GM23338 (cell line): ENCODE data around the gene OVOL3. TPM values are rescaled to one million over a fixed set of nuclear protein-coding genes. Genes with fewer than 3 reads are reported as not detected.

Experiments used
- ATAC-seq: fragments of 200-7000 bp; cut with Tn5 transposase; 3 replicates; pipeline ENCODE4 v1.9.1; 2020
- DNase-seq: peaks from one replicate; pipeline ENCODE4 v3.0.0-alpha.2; 2015; ENCODE audit warnings: low spot score
- H2AFZ ChIP-seq: fragments of 200-600 bp; sonication (generic); 2 replicates; pipeline ENCODE4 v1.8.0; 2016; ENCODE audit warnings: antibody characterized with exemption, mild to moderate bottlenecking, moderate library complexity
- H3F3A ChIP-seq: fragments of 200-600 bp; sonication (generic); replicated peaks from 2 replicates; pipeline ENCODE4 v1.8.0; 2017; ENCODE audit warnings: antibody characterized with exemption, mixed run types, low read depth
- H3K27ac ChIP-seq: fragments of 200-600 bp; sonication (generic); 2 replicates; pipeline ENCODE4 v1.6.1; 2016; ENCODE audit warnings: low read depth
- H3K27me3 ChIP-seq: fragments of 200-600 bp; sonication (generic); 2 replicates; pipeline ENCODE4 v1.8.0; 2016; ENCODE audit warnings: mild to moderate bottlenecking, mixed run types, moderate library complexity; ENCODE audit not compliant: insufficient read depth
- H3K36me3 ChIP-seq: fragments of 200-600 bp; sonication (generic); 2 replicates; pipeline ENCODE4 v1.8.0; 2016; ENCODE audit warnings: mild to moderate bottlenecking; ENCODE audit not compliant: insufficient read depth
- H3K4me1 ChIP-seq: fragments of 200-600 bp; sonication (generic); 2 replicates; pipeline ENCODE4 v1.8.0; 2016; ENCODE audit warnings: mild to moderate bottlenecking, moderate library complexity; ENCODE audit not compliant: insufficient read depth
- H3K4me2 ChIP-seq: fragments of 200-600 bp; sonication (generic); 2 replicates; pipeline ENCODE4 v1.7.1; 2017; ENCODE audit warnings: mixed run types
- H3K4me3 ChIP-seq: fragments of 200-600 bp; sonication (generic); 2 replicates; pipeline ENCODE4 v1.6.1; 2016; ENCODE audit warnings: mixed run types
- H3K79me2 ChIP-seq: fragments of 200-600 bp; sonication (generic); replicated peaks from 2 replicates; pipeline ENCODE4 v1.8.0; 2017; ENCODE audit warnings: mild to moderate bottlenecking; ENCODE audit not compliant: insufficient read depth
- H3K9me2 ChIP-seq: fragments of 200-600 bp; sonication (generic); 2 replicates; pipeline ENCODE4 v1.8.0; 2017; ENCODE audit not compliant: insufficient read depth
- H4K20me1 ChIP-seq: fragments of 200-600 bp; sonication (generic); replicated peaks from 2 replicates; pipeline ENCODE4 v1.8.0; 2017; ENCODE audit warnings: mild to moderate bottlenecking; ENCODE audit not compliant: insufficient read depth
- H3K27ac Mint-ChIP-seq: 2 replicates; pipeline ENCODE4 v1.8.0; 2020; ENCODE audit warnings: inconsistent platforms, mild to moderate bottlenecking, moderate library complexity, mixed read lengths
- H3K27me3 Mint-ChIP-seq: 3 replicates; pipeline ENCODE4 v1.8.0; 2022; ENCODE audit warnings: low read depth, mild to moderate bottlenecking, moderate library complexity, mixed read lengths, inconsistent platforms; ENCODE audit not compliant: insufficient read depth, poor library complexity
- H3K36me3 Mint-ChIP-seq: 3 replicates; pipeline ENCODE4 v1.8.0; 2021; ENCODE audit warnings: low read depth, mild to moderate bottlenecking, inconsistent platforms, moderate library complexity, mixed read lengths
- H3K4me1 Mint-ChIP-seq: 3 replicates; pipeline ENCODE4 v1.8.0; 2020; ENCODE audit warnings: mild to moderate bottlenecking, inconsistent platforms, mixed read lengths
- H3K4me3 Mint-ChIP-seq: 3 replicates; pipeline ENCODE4 v1.8.0; 2021; ENCODE audit warnings: moderate library complexity, mild to moderate bottlenecking, inconsistent platforms, mixed read lengths
- H3K9me3 Mint-ChIP-seq: 3 replicates; pipeline ENCODE4 v1.8.0; 2020; ENCODE audit warnings: moderate library complexity, mild to moderate bottlenecking, inconsistent platforms, mixed read lengths
- ETS1 ChIP-seq: IDR thresholded peaks from 2 replicates; pipeline ENCODE4 v1.6.1; 2016; ENCODE audit warnings: antibody characterized with exemption
- EZH2phosphoT487 ChIP-seq: fragments of 200-600 bp; sonication (generic); IDR thresholded peaks from one replicate; pipeline ENCODE4 v1.8.1; 2018; ENCODE audit warnings: antibody characterized with exemption; ENCODE audit not compliant: unreplicated experiment
- NANOG ChIP-seq: IDR thresholded peaks from 2 replicates; pipeline ENCODE4 v1.6.1; 2016; ENCODE audit warnings: antibody characterized with exemption, borderline replicate concordance
- REST ChIP-seq: IDR thresholded peaks from one replicate; pipeline ENCODE4 v1.6.1; 2018; ENCODE audit warnings: antibody characterized with exemption; ENCODE audit not compliant: unreplicated experiment
- STAT1 ChIP-seq: IDR thresholded peaks from one replicate; pipeline ENCODE4 v1.6.1; 2016; ENCODE audit warnings: antibody characterized with exemption; ENCODE audit not compliant: unreplicated experiment
- ZNF114 ChIP-seq: fragments of 250-450 bp; sonication (Bioruptor Pico); IDR thresholded peaks from 2 replicates; pipeline ENCODE4 v1.5.0; 2020; ENCODE audit warnings: mild to moderate bottlenecking, moderate library complexity
- ZNF331 ChIP-seq: fragments of 250-450 bp; sonication (Bioruptor Pico); IDR thresholded peaks from 2 replicates; pipeline ENCODE4 v1.5.0; 2020; ENCODE audit warnings: low read depth, mild to moderate bottlenecking, moderate library complexity
- ZNF462 ChIP-seq: fragments of 250-450 bp; sonication (Bioruptor Pico); IDR thresholded peaks from 2 replicates; pipeline ENCODE4 v1.5.0; 2020; ENCODE audit warnings: mild to moderate bottlenecking, moderate library complexity
- polyA plus RNA-seq: library from polyadenylated mRNA; unstranded; fragments of >200 nt; fragmentation: Nextera tagmentation; extraction: Ambion mirVana; gene quantifications from 2 replicates; pipeline ENCODE4 v1.2.1, GENCODE V29; 2016
- total RNA-seq: library from RNA; depleted of rRNA; stranded (reverse); fragments of >200 nt; shearing (Covaris generic); gene quantifications from 2 replicates; pipeline ENCODE4 v1.2.3, GENCODE V29; 2014

The OVOL3 gene
- total and polyA plus RNA-seq, 2 experiments from 2014 or later = not detected

DNA sequence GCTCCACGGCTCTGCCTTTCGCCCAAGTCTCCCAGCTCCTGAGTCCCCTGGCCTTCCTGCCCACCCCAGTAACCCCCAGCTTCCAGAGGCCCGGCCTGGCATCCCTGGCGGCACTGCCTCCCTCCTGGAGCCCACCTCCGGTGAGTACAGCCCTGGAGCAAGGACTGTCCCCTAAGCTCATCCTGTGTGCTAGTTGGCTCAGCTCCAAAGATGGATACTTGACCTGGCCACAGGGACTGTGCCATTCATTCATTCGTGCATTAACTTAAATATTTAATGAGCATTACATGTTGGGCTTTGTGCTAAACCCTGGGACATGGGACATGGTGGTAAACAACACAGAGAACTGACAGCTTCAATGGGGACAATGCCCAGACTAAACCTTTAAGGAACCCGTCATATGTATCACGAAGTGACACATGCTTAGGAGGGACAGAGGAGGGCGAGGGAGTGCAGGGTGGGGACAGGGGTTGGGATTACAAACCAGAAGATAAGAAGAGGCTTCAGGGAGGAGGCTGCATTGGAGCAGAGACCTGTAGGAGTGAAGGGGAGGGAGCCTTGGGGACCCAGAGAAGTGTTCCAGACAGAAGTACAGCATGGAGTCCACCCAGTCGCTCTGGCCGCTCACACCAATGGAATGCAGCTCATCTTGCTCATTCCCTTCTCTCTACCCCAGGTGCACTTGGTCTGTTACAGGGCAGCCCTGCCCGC lies 6.9 kb upstream of the OVOL3 start:
- Histone ChIP-seq H3K36me3 (peaks cover 12% of the 10 kb centered on the region; the same call in 1 of the 2 replicates), H3F3A (no peaks in the 10 kb centered on the region), H4K20me1 (no peaks in the 10 kb centered on the region), H3K4me1 (no peaks in the 10 kb centered on the region), H3K79me2 (no peaks in the 10 kb centered on the region), H3K9me2 (no peaks in the 10 kb centered on the region), H3K27me3 (no peaks in the 10 kb centered on the region), H3K4me3 (no peak overlapping the region), H3K27ac (no peak overlapping the region), H2AFZ (no peak overlapping the region), H3K4me2 (no peak overlapping the region)
- H3K36me3 Mint-ChIP-seq = peaks cover 43% of the 10 kb centered on the region
- ATAC-seq (no peak), DNase-seq (no peak)
- H3K27me3 Mint-ChIP-seq = peaks cover 5% of the 10 kb centered on the region
- no peak overlapping the region for H3K4me3 Mint-ChIP-seq
- TF ChIP-seq STAT1 (no peak), REST (no peak), NANOG (no peak), EZH2phosphoT487 (no peak), ZNF331 (CRISPR knock-in tag) (no peak), ZNF114 (no peak), ETS1 (no peak)
- peaks cover 6% of the 10 kb centered on the region; the same call in 2 of the 3 replicates for H3K4me1 Mint-ChIP-seq
- H3K27ac Mint-ChIP-seq = no peak overlapping the region
- H3K9me3 Mint-ChIP-seq = no peaks in the 10 kb centered on the region

DNA sequence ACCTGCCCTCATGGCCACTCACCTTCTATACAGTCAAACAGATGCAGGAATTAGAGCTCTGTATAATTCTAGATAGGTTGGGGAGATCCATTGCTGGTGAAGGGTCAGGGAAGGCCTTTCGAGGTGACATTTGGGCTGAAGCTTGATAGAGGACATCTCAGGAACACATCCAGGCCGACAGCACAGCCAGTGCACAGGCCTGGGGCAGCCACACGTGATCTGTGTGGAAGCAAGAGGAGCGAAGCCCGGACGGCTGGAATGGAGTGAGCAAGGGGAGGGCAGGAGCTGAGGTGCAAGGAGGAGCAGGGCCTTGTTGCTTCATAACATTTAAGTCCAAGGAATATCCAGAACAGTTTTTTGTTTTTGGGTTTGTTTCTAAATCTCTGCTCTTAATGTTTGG lies 4.5 kb upstream of the OVOL3 start:
- H3F3A ChIP-seq = peaks cover 4% of the 10 kb centered on the region
- H3K36me3 ChIP-seq = peaks cover 6% of the 10 kb centered on the region; the same call in 1 of the 2 replicates
- Mint-ChIP-seq H3K4me3 (no peak overlapping the region; the same call in 2 of the 3 replicates), H3K4me1 (peaks cover 15% of the 10 kb centered on the region), H3K27ac (peak overlapping the region; percentile 68), H3K36me3 (peaks cover 35% of the 10 kb centered on the region), H3K27me3 (peaks cover 5% of the 10 kb centered on the region), H3K9me3 (no peaks in the 10 kb centered on the region)
- peaks cover 11% of the 10 kb centered on the region for H3K4me1 ChIP-seq
- ATAC-seq (no peak), DNase-seq (no peak)
- no peaks in the 10 kb centered on the region for H3K9me2 ChIP-seq
- H4K20me1 ChIP-seq = no peaks in the 10 kb centered on the region; the same call in 1 of the 2 replicates
- TF ChIP-seq STAT1 (no peak), ZNF114 (no peak), ZNF462 (CRISPR knock-in tag) (no peak)
- H2AFZ ChIP-seq = no peak overlapping the region
- H3K4me3 ChIP-seq = no peak overlapping the region
- no peaks in the 10 kb centered on the region for H3K79me2 ChIP-seq
- H3K27me3 ChIP-seq = no peaks in the 10 kb centered on the region
- H3K4me2 ChIP-seq = no peak overlapping the region
- H3K27ac ChIP-seq = peak overlapping the region; percentile 55; the same call in 1 of the 2 replicates
